HFF-Myc (cell line): Measurements from ENCODE around the gene SYT3.

Experiments used
- DNase-seq: peaks from one replicate; pipeline ENCODE4 v3.0.0-alpha.2; 2011; ENCODE audit warnings: low read depth; ENCODE audit errors: extremely low read depth
- H3K4me3 ChIP-seq: replicated peaks from 2 replicates; pipeline ENCODE4 v1.5.1; 2011; ENCODE audit warnings: low read depth, mild to moderate bottlenecking, control low read depth, low read length
- TF ChIP-seq, protein P1 (sequence below): IDR thresholded peaks from 2 replicates; pipeline ENCODE4 v1.5.1; 2012; ENCODE audit warnings: mild to moderate bottlenecking, low read depth, low read length, control low read depth; ENCODE audit errors: missing control alignments

The SYT3 gene

DNA sequence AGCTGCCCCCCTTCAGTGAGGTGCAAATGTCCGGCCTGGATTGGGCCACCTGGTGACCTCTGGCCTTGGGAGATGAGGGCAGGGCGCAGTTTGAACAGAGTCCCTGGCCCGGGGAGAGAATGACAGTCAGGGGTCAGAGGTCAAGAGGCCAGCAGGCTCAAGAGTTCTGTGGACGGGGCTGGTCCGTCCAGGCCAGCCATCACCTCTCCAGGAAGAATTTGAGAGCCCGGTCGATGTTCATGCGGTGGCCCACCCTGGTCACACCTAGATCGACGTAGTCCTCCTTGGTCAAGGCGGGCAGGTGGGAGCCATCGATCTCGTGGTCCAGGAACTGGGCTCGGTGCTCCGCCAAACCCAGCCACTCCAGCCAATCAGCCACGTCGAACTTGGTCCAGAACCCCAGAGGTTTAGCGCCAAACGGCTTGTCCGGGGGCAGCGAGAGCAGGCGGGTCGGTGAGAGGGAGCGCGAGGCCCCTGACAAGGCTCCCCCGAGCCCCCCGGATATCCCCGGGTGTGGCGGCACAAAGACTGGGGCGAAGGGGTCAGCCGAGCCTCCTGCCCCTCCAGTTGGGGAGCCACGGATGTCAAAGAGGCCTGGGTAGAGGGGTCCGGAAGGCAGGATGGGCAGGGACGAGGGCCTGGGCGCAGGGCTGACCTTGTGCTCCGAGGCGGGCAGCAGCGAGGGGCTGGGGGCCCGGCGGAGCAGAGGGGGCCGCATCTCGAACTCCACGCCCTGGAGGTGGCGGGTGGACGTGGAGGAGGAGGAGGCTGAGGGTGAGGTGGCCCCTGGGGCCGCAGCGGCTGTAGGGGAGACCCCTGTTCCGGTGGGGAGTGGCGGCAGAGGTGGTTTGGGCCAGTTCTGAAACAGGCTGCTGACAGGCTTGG lies 22.3 kb upstream of the SYT3 start:
- TF ChIP-seq, protein P1, sequence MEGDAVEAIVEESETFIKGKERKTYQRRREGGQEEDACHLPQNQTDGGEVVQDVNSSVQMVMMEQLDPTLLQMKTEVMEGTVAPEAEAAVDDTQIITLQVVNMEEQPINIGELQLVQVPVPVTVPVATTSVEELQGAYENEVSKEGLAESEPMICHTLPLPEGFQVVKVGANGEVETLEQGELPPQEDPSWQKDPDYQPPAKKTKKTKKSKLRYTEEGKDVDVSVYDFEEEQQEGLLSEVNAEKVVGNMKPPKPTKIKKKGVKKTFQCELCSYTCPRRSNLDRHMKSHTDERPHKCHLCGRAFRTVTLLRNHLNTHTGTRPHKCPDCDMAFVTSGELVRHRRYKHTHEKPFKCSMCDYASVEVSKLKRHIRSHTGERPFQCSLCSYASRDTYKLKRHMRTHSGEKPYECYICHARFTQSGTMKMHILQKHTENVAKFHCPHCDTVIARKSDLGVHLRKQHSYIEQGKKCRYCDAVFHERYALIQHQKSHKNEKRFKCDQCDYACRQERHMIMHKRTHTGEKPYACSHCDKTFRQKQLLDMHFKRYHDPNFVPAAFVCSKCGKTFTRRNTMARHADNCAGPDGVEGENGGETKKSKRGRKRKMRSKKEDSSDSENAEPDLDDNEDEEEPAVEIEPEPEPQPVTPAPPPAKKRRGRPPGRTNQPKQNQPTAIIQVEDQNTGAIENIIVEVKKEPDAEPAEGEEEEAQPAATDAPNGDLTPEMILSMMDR: no peak
- H3K4me3 ChIP-seq: no peak overlapping the region
- no peak for DNase-seq

DNA sequence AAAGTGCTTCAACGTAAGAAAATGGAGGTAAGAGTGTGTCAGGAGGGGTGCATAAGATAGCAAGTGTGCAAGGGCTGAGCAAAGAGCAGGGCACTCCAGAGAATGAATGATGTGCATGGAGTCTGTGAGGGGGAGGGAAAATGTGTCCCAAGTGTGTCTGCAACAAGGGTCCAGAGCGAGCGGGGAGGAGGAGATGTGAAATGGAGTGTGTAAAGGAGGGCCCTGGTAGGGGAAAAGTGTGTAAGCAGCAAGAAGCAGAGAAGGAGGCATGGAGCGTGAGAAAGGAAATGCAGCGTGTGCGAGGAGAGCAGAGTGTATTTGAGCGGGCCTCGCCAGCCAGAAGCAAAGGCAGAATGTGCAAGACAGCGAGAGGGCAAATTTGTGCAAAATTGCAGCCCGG lies 21.3 kb upstream of the SYT3 start:
- no peak overlapping the region for H3K4me3 ChIP-seq
- TF ChIP-seq, protein P1: no peak
- no peak for DNase-seq

DNA sequence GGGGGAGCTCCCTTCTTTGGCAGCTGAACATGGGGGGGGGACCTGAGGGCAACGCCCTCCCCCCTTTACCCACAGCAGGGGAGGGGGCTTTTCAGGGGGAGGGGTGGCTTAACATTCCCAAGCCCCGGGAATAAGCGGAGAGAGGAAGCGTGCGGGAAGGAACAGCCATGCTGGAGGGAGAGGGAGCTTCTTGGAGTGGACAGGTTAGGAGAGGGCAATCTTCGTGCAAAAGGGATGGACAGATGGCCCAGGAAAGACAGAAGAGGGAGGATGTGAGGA lies 20.3 kb upstream of the SYT3 start:
- DNase-seq: no peak
- no peak overlapping the region for H3K4me3 ChIP-seq
- TF ChIP-seq, protein P1: no peak

DNA sequence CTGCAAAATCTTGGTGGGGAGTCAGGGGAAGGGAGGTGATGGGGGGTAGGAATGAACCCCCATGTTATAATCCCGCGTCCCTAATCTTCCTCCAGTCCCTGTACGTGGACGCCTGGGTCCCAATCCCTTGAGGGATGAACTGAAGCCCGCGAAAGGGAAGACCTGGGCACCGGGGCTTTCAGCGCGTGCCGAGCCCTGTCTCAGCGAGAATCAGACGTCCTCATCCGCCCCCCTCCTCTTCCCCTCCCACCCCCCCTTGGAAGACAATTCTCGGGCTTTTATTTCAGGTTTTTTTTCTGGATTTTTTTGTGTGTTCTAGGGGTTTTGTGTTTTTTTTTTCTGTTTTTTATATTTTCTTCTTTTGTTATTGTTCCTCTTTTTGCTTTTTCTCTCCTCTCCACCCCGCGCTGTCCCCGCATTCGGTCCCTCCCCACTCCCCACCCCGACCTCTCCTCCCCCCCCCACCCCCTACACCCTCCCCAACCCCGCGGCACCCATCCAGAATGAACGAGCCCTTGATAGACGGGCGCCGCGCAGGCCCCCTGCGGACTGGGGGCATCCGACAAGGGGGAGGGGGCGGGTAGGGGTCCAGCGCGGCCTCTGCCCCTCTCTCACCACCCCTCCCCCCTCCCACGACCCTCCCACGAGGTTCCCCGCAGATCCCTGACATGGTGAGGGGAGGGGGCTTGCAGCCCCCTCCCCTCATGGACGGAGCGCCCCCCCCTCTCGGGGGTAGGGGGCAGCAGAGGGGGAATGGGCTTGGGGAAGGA lies 19.8 kb upstream of the SYT3 start:
- TF ChIP-seq, protein P1: no peak
- H3K4me3 ChIP-seq: no peak overlapping the region
- no peak for DNase-seq

DNA sequence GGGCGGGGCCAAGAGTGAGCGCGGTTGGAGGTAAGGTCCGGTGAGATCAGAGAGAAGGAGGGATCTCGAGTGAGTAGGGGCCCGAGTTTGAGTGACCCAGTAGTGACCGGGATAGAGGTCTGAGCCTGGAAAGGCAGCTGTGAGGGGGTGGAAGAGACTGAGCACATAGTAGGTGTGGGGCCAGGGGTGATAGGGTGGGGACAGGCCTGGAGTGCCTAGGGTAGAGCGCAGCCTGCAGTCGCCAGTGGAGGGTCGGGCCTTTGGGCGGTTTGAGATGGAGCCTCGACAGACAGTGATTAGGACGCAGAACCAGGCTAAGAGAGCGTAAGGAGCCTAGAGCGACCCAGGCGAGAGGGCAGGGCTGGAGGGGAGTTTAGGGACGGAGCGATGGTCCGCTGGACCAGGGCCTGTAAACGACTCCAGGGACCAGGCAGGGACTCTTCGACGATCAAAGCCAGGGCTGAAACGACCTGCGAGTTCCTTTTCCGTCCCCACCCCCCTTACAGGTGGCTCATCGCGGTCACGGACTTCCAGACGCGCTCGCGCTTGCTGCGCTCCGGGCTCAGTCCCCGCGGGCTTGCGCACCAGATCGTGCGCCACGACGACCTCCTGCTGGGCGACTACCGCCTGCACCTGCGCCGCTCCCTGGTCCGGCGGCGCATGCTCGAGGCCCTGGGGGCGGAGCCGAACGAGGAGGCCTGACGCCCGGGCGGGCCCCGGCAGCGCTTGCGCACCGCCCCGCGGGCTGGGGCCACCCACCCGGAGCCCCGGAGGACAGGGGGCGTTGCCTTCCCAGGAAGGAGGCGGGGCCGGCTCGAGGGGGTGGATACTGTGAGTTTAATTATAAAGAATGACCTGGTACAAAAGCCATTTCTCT lies 19.0 kb upstream of the SYT3 start:
- H3K4me3 ChIP-seq: peak overlapping the region; percentile 18; the same call in 1 of the 2 replicates
- TF ChIP-seq, protein P1: no peak
- no peak for DNase-seq

DNA sequence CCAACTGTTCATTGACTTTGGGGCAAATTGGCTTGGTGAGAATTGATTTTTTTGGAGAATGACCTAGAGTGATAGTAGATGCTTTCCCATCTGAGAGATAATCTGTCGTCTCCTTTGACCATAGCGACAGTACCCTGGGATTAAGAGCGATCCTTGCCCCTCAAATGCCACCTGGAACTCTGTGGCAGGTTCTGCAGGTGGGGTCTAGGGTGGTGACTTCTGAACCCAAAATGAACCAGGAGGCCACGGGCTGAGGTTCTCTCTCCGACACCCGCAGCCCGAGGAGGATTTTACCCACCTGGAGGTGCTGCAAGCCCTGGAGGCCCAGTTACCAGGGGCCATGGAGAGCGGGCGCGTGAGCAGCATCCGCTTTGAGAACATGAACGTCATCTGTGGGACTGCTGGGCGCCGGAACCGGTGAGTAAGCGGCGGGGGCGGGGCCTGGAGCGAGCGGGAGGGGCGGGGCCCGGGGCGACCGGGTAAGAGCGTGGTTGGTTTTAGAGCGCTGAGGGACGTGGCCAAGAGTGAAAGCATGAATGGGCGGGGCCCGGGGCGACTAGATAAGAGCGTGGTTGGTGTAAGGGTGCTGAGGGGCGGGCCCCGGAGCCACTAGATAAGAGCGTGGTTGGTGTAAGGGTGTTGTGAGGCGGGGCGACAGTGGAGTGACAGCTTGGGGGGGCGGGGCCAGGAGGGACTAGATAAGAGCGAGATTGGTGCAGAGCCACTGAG lies 18.2 kb upstream of the SYT3 start:
- peak overlapping the region; percentile 12; the same call in 1 of the 2 replicates for H3K4me3 ChIP-seq
- TF ChIP-seq, protein P1: no peak
- DNase-seq: peak; percentile 68
